K562 (cell line): ENCODE results near the gene AQP1. TPM values are rescaled to one million over a fixed set of nuclear protein-coding genes. Genes with fewer than 3 reads are reported as not detected.

Source experiments
- CBX3 ChIP-seq, 2 experiments: IDR thresholded peaks; 1 replicate in 1 of 2; 2 replicates in 1 of 2; pipeline ENCODE4 v1.6.1; 2012; ENCODE audit warnings: inconsistent platforms in 2 of 2, low read length in 2 of 2, borderline replicate concordance in 1 of 2, control low read depth in 1 of 2
- ESRRB ChIP-seq: fragments of 250-450 bp; sonication (Bioruptor Pico); IDR thresholded peaks from 2 replicates; pipeline ENCODE4 v1.5.0; 2020; ENCODE audit warnings: mild to moderate bottlenecking, moderate library complexity, borderline replicate concordance
- FOXK1 ChIP-seq: sonication (generic); formaldehyde crosslinking; IDR thresholded peaks from 2 replicates; pipeline ENCODE4 v1.8.0; 2022; ENCODE audit warnings: missing genetic modification reagents, mild to moderate bottlenecking, borderline replicate concordance
- GABPA ChIP-seq: fragments of 200-800 bp; sonication (Bioruptor generic); conservative IDR thresholded peaks from 2 replicates; pipeline ENCODE4 v1.6.1; 2016; ENCODE audit warnings: low read depth, missing genetic modification characterization, missing compliant biosample characterization
- HDAC3 ChIP-seq: fragments of 450-650 bp; IDR thresholded peaks from 2 replicates; pipeline ENCODE4 v1.6.1; 2018; ENCODE audit warnings: borderline replicate concordance, mild to moderate bottlenecking, moderate library complexity; ENCODE audit not compliant: partially characterized antibody
- HES1 ChIP-seq: fragments of 450-650 bp; IDR thresholded peaks from 2 replicates; pipeline ENCODE4 v1.6.1; 2016; ENCODE audit warnings: low read depth, mild to moderate bottlenecking, moderate library complexity
- MCM2 ChIP-seq: fragments of 450-650 bp; IDR thresholded peaks from 2 replicates; pipeline ENCODE4 v1.6.1; 2017; ENCODE audit warnings: low read depth, mild to moderate bottlenecking
- MED1 ChIP-seq: sonication (generic); formaldehyde crosslinking; IDR thresholded peaks from 2 replicates; pipeline ENCODE4 v1.8.1; 2023; ENCODE audit warnings: missing genetic modification reagents, borderline replicate concordance
- NCOA4 ChIP-seq: fragments of 450-650 bp; IDR thresholded peaks from 2 replicates; pipeline ENCODE4 v1.6.1; 2018; ENCODE audit warnings: mild to moderate bottlenecking; ENCODE audit not compliant: partially characterized antibody
- NFE2 ChIP-seq: IDR thresholded peaks from 2 replicates; pipeline ENCODE4 v1.6.1; 2014; ENCODE audit warnings: antibody characterized with exemption, low read depth
- PREB ChIP-seq: sonication (generic); formaldehyde crosslinking; IDR thresholded peaks from 2 replicates; pipeline ENCODE4 v1.8.1; 2023; ENCODE audit warnings: mild to moderate bottlenecking, missing genetic modification reagents
- RBM17 ChIP-seq: fragments of 200-400 bp; formaldehyde crosslinking; IDR thresholded peaks from 2 replicates; pipeline ENCODE4 v1.6.1; 2017; ENCODE audit warnings: low read depth, mild to moderate bottlenecking, low read length, borderline replicate concordance
- SLC30A9 ChIP-seq: fragments of 250-450 bp; sonication (Bioruptor Pico); IDR thresholded peaks from 2 replicates; pipeline ENCODE4 v1.8.0; 2022; ENCODE audit warnings: mild to moderate bottlenecking, moderate library complexity
- U2AF2 ChIP-seq: fragments of 200-400 bp; formaldehyde crosslinking; optimal IDR thresholded peaks from 2 replicates; pipeline ENCODE3; 2017; ENCODE audit warnings: low read depth, mild to moderate bottlenecking, low read length
- ZBTB17 ChIP-seq: fragments of 450-650 bp; formaldehyde crosslinking; IDR thresholded peaks from 2 replicates; pipeline ENCODE4 v1.4.0; 2020; ENCODE audit warnings: mild to moderate bottlenecking
- ZC3H8 ChIP-seq: fragments of 450-650 bp; IDR thresholded peaks from 2 replicates; pipeline ENCODE4 v1.6.1; 2017
- ZFP30 ChIP-seq: fragments of 250-450 bp; sonication (Bioruptor Pico); IDR thresholded peaks from 2 replicates; pipeline ENCODE4 v1.8.0; 2022; ENCODE audit warnings: moderate library complexity, mild to moderate bottlenecking, inconsistent platforms, borderline replicate concordance
- ZNF232 ChIP-seq: sonication (generic); formaldehyde crosslinking; IDR thresholded peaks from 2 replicates; pipeline ENCODE4 v1.8.0; 2022; ENCODE audit warnings: mild to moderate bottlenecking, missing genetic modification reagents
- ZNF398 ChIP-seq: fragments of 250-450 bp; sonication (Bioruptor Pico); IDR thresholded peaks from 2 replicates; pipeline ENCODE4 v1.8.0; 2021; ENCODE audit warnings: moderate library complexity, mild to moderate bottlenecking, inconsistent platforms
- polyA plus RNA-seq, 8 experiments: library from polyadenylated mRNA; depleted of rRNA in 4 of 8; stranded (reverse) in 5 of 8; unstranded in 3 of 8; fragments of >200 nt; fragmentation: Nextera tagmentation in 2 of 8; fragmentation: Illumina TruSeq in 1 of 8; extraction: Ambion mirVana in 2 of 8; extraction: Trizol in 1 of 8; gene quantifications; 2 replicates each; pipeline versions ENCODE4 v1.2.1 to v1.2.3, GENCODE V29; 2011 to 2014; ENCODE audit warnings: inconsistent platforms in 1 of 8, missing spikeins in 1 of 8
- total RNA-seq, 7 experiments: library from RNA; depleted of rRNA in 6 of 7; stranded (reverse); fragments of >200 nt in 6 of 7; fragmentation: Illumina TruSeq in 2 of 7; extraction: Trizol in 2 of 7; gene quantifications; 2 replicates each; pipeline versions ENCODE4 v1.2.1 to v1.2.3, GENCODE V29; 2011 to 2021; ENCODE audit warnings: low replicate concordance in 1 of 7

The AQP1 gene
- total and polyA plus RNA-seq, 9 of the 15 experiments (the other 6 are each of a cell fraction or from before 2014, with no cell fraction given): 0.18 to 12.6 (median 4.1) TPM

GRCh38 chr7:30915005-30915601, 3.5 kb downstream of the AQP1 start (continued):
- TF ChIP-seq GABPA (tag): peak; percentile 26
- TF ChIP-seq MCM2: no peak
- no peak for TF ChIP-seq MED1 (CRISPR knock-in tag)
- peak; percentile 80 for TF ChIP-seq HES1
- no peak for TF ChIP-seq ZFP30 (CRISPR knock-in tag)
- TF ChIP-seq PREB (CRISPR knock-in tag): no peak
- TF ChIP-seq ZNF232 (CRISPR knock-in tag): no peak
- no peak for TF ChIP-seq RBM17
- TF ChIP-seq ZNF398 (CRISPR knock-in tag): no peak
- TF ChIP-seq NFE2: 0 out of 2 replicates have a peak, but pooled peaks have one; percentile 18
- TF ChIP-seq CBX3 (IDR thresholded peaks at IDR 0.05; ENCODE audit: borderline replicate concordance in 1 of 2, low read length in 2 of 2): peak in 1 of 2 experiments; percentile 63; a peak in 1 of 3 replicates
- TF ChIP-seq ZBTB17: no peak
- TF ChIP-seq ZC3H8: no peak
- no peak for TF ChIP-seq NCOA4
- TF ChIP-seq HDAC3: no peak
- TF ChIP-seq U2AF2: no peak
- no peak for TF ChIP-seq FOXK1
- no peak for TF ChIP-seq SLC30A9 (CRISPR knock-in tag)
- TF ChIP-seq ESRRB (CRISPR knock-in tag): no peak
